ENCODE measurements around the gene DLX2.
"Not testable (repeated sequence)": the region's sequence is repeated elsewhere in the genome, so short reads cannot be mapped to it uniquely, and the experiment has no call there.

DLX2 gene

GRCh38 chr2:172102391-172103359 lies at the start of gene DLX2:
Gene DLX2, minus strand, starts transcription at chr2:172102900. Its CDS starts 362 bp downstream, at chr2:172102538.
- peak; percentile 94 for DNase-seq (ENCODE audit: low read depth)

- peak; percentile 91 for DNase-seq (ENCODE audit: low read depth)
Observed at GRCh38 chr2:172147944-172148650, 45.4 kb upstream of the DLX2 start.

DNA sequence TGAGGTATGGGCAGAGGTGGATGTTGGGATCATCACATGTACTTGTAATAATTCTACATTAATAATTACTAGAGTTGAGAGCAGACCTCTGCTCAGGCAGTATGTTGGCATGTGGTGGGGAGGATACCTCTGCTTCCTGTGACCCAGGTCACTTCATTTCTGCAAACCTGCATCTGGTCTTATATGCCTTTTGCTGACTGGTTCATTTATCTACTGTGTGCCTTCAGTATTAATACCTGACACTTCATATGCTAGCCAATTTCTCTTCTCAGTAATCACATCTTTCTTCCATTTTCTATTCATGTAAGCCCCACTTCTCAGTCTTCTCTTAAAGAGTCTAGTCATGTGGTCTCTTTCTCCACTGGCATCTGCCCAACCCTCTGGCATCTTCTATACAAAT lies 41.1 kb upstream of the DLX2 start:
- DNase-seq (ENCODE audit: low read depth): no peak

DNA sequence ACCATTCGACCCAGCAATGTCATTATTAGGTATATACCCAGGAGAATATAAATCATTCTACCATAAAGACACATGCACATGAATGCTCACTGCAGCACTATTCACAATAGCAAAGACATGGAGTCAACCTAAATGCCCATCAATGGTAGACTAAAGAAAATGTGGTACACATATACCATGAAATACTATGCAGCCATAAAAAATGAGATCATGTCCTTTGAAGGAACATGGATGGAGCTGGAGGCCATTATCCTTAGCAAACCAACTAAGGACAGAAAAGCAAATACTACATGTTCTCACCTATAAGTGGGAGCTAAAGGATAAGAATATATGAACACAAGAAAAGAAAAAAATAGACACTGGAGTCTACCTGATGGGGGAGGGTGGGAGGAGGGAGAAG lies 36.0 kb upstream of the DLX2 start:
- DNase-seq (ENCODE audit: low read depth): not testable (repeated sequence)

DNA sequence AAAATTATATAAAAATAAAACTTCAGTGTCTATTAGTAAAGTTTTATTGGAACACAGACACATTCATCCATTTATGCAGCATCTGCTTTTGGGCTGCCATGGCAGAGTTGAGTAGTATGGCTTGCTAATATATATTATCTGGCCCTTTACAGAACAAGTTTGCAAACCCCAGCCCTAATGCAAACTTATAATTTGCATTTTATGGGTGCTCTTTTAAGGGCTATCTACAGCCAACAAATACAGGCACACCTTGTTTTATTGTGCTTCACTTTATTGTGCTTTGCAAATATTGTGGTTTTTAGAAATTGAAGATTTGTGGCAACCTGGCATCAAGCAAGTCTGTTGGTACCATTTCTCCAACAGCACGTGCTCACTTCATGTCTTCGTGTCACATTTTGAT lies 35.2 kb upstream of the DLX2 start:
- DNase-seq (ENCODE audit: low read depth): no peak

DNA sequence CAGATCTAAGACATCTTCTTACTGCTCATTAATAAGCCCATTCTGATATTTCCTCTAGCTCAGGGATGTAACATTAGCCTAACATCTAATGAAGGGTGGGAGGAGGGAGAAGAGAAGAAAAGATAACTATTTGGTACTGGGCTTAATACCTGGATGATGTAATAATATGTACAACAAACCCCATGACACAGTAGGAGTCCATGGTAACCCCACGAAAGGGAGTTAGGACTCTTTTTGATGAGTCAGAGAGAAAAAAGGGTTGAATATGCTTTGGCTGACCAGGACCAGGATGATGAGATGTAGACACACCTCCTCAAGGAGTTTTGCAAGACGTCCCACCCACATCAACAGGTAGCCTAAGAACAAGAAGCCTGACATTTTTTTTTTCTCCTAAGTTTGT lies 34.4 kb upstream of the DLX2 start:
- DNase-seq (ENCODE audit: low read depth): no peak

- no peak for DNase-seq (ENCODE audit: low read depth)
Observed at GRCh38 chr2:172135446-172135845, 32.7 kb upstream of the DLX2 start.

- DNase-seq (ENCODE audit: low read depth): no peak
Observed at GRCh38 chr2:172134270-172134669, 31.6 kb upstream of the DLX2 start.

DNA sequence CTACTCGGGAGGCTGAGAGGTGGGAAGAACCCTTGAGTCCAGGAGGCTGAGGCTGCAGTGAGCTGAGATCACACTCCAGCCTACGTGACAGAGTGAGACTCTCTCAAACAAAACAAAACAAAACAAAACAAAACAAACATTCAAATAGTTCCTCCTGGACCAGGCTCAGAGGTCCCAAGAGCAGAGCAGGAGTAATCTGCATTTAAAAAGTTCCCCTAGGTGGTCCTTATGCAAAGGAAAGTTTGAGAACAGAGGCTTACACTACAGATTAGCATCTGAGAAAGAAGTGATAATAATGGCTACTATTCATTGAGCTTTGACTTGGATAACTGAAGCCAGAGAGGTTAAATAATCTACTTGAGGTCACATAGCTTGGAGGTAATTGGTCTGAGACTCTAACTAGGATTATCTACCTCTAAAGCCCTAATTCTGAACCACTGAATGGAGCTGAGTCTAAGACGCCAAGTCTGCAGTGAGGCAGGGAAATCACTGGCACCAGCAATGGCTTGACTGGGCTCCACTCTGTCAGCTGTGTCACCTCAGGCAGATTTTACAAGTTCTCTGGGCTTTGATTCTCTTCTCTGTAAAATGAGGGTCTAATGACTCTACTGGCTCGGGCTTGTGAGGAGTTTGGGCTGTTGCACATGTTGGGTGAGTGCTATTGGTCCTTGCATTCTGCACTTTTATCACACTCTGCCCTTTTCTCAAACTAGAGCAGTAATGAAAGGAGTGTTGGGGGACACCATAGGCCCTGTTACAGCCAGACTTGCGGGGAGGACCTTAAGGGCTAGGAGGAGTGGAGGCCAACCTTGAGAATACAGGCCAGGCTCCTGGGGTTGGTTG lies 29.2 kb upstream of the DLX2 start:
- no peak for DNase-seq (ENCODE audit: low read depth)

DNA sequence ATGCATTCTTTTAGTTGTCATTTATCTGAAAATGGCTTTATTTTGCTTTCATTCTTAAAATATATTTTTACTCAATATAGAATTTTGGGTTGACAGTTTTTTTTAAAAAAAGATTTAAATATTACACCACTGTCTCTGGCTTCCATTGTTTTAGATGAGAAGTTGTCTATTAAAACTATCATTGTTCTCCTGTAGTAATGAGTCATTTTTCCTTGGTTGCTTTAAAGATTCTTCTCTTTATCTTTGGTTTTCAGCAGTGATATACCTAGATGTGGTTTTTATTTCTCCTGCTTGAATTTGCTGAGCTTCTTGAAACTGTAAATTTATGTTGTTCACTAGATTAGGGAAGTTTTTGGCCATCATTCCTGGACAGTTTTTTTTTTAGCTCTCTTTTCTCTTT lies 26.7 kb upstream of the DLX2 start:
- DNase-seq (ENCODE audit: low read depth): no peak

DNA sequence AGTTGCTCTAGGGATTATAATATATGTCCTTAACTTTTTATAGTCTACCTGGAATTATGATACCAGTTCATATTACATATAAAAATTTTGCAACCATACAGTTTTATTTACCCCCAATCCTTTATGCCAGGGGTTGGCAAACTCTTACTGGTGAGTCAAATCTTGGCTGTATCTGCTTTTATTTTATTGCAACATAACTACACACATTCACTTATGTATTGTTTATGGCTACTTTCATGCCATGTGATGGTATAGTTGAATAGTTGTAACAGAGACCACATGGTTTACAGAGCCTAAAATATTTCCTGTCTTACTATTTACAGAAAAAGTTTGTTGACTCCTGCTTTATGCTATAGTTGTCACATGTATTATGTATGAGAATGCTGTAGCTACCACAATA lies 25.8 kb upstream of the DLX2 start:
- DNase-seq (ENCODE audit: low read depth): peak; percentile 62

DNA sequence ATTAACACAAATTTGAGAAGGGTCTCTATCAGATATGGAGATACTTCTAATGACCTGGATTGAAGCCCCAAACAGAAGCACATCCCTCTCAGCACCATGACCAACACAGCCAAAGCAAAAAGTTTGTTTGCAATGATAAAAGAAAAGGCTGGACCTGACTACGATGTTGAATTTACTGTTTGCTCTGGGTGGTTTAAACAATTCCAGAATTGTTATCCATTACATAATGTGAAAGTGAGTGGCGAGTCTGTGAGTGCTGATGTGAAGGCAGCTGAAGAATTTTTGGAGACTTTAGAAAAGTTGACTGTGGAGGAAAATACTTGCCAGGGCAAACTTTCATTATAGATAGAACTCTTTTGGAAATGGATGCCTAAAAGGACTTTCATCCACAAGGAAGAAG lies 17.4 kb upstream of the DLX2 start:
- no peak for DNase-seq (ENCODE audit: low read depth)

DNA sequence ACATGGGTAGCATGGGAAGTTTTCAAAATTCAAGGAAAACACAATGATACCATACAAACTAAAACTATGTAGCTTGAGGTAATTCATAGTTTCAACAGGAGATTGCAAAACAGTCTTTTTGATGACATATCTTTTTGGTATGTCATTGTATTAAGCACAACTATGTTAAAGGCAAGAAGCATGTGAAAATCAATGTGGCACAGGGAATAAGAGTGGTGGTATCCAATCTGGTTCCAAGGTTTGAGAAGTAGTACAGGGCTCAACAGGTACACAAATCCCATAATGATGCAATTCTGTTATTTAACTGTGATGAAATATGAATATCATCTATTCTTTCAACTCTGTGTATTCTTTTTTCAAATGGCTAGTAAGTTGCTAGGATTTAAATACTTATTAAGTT lies 16.4 kb upstream of the DLX2 start:
- peak; percentile 67 for DNase-seq (ENCODE audit: low read depth)

DNA sequence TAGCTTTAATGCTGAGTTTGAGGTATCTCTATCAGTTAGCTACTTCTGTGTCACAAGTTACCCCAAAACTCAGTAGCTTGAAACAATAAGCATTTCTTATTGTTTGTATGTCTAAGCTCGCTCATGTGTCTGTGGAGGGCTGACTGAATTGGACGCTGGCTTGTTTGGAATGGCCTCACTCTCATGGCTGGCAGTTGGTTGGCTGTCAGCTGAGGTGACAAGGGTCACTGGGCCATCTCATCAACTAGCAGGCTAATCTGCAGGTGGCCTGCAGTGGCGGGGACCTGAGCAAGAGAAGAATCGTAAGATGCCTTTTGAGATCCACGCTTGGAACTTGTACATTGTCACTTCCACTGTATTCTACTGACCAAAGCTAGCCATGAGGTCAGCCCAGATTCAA lies 13.4 kb upstream of the DLX2 start:
- no peak for DNase-seq (ENCODE audit: low read depth)

- no peak for DNase-seq (ENCODE audit: low read depth)
Observed at GRCh38 chr2:172114579-172114978, 11.9 kb upstream of the DLX2 start.

DNA sequence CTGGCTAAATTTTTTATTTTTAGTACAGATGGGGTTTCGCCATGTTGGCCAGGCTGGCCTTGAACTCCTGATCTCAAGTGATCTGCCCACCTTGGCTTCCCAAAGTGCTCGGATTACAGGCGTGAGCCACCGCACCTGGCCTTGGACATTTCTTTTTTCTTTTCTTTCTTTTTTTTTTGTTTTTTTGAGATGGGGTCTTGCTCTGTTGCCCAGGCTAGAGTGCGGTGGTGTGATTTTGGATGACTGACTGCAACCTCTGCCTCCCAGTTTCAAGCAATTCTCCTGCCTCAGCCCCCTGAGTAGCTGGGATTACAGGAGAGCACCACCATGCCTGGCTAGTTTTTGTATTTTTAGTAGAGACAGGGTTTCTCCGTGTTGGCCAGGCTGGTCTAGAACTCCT lies 11.5 kb upstream of the DLX2 start:
- not testable (repeated sequence) for DNase-seq (ENCODE audit: low read depth)

- peak; percentile 52 for DNase-seq (ENCODE audit: low read depth)
Observed at GRCh38 chr2:172113617-172114016, 10.9 kb upstream of the DLX2 start.

- no peak for DNase-seq (ENCODE audit: low read depth)
Observed at GRCh38 chr2:172109988-172110811, 7.5 kb upstream of the DLX2 start.

DNA sequence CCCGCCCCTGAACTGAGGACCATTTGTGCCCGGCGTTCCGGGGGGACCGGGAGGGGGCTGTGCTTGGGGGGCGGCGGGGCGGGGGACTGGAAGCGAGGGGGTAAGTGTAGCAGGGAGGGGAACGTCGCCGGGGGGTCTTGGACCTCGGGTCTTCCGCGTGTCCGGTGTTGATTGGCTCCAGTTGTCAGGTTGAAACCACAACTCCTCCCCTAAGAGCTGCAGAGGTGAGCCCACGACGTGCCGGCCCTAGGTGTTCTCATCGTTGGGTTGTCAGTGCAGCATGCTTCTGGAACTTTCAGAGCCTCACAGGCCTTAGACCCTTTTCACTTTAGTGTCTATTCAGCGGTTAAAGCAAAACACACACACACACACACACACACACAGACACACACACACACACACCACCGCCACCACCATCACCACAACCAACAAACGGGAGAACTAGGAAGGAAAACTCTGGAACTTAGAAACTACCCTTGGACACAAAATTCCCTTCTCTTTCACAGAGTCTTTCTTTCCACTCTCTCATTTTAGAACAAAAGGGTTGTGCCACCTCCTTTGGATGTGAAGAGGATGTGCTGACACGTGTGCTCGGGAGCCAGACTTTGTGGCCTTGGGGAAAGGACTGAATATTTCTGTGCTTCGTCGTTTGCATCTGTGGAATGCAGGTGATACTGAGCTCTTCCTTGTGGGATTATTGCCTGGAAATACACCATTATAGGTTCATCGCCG lies 6.7 kb upstream of the DLX2 start:
- no peak for DNase-seq (ENCODE audit: low read depth)

GRCh38 chr2:172108587-172108930 lies 5.9 kb upstream of the DLX2 start:
- DNase-seq (ENCODE audit: low read depth): no peak
